WTC11 (cell line): ENCODE results near the gene RTN3. TPM values are rescaled to one million over a fixed set of nuclear protein-coding genes. Genes with fewer than 3 reads are reported as not detected.

Source experiments
- ATAC-seq: fragments of 200-7000 bp; cut with Tn5 transposase; 2 replicates; pipeline ENCODE4 v1.10.0; 2021; ENCODE audit warnings: mild to moderate bottlenecking, moderate library complexity
- CTCF ChIA-PET: fragments of 300-600 bp; sonication (Branson Sonifier 250); formaldehyde crosslinking; loops from one replicate; lab custom pipeline; 2021; ENCODE audit warnings: antibody characterized with exemption; lab: Charles Lee
- POLR2A ChIA-PET: fragments of 350-600 bp; sonication (Branson Sonifier 250); formaldehyde crosslinking; loops from one replicate; lab custom pipeline; 2021; ENCODE audit warnings: antibody characterized with exemption; lab: Charles Lee
- DNase-seq: peaks from one replicate; pipeline ENCODE4 v3.0.0; 2021; ENCODE audit warnings: low spot score
- H3K27ac Mint-ChIP-seq: 2 replicates; pipeline ENCODE4 v1.8.0; 2021; ENCODE audit warnings: mixed read lengths
- H3K27me3 Mint-ChIP-seq: 2 replicates; pipeline ENCODE4 v1.8.0; 2021; ENCODE audit warnings: low read depth, mild to moderate bottlenecking, moderate library complexity, mixed read lengths
- H3K36me3 Mint-ChIP-seq: 2 replicates; pipeline ENCODE4 v1.8.0; 2021; ENCODE audit warnings: mixed read lengths
- H3K4me1 Mint-ChIP-seq: 2 replicates; pipeline ENCODE4 v1.8.0; 2022; ENCODE audit warnings: mixed read lengths
- H3K4me3 Mint-ChIP-seq: 2 replicates; pipeline ENCODE4 v1.8.0; 2021; ENCODE audit warnings: mild to moderate bottlenecking, moderate library complexity, mixed read lengths
- H3K9me3 Mint-ChIP-seq: 2 replicates; pipeline ENCODE4 v1.8.0; 2021; ENCODE audit warnings: mixed read lengths
- ATF2 ChIP-seq: sonication (generic); formaldehyde crosslinking; IDR thresholded peaks from 2 replicates; pipeline ENCODE4 v1.8.1; 2022; ENCODE audit warnings: low read depth, missing genetic modification reagents, borderline replicate concordance
- CDX4 ChIP-seq: fragments of 250-450 bp; sonication (Bioruptor Pico); IDR thresholded peaks from 2 replicates; pipeline ENCODE4 v1.9.0; 2021; ENCODE audit warnings: moderate library complexity, mild to moderate bottlenecking, inconsistent platforms, borderline replicate concordance
- CREB1 ChIP-seq: sonication (generic); formaldehyde crosslinking; IDR thresholded peaks from 2 replicates; pipeline ENCODE4 v1.8.0; 2023; ENCODE audit warnings: mild to moderate bottlenecking, missing genetic modification reagents
- CREM ChIP-seq: sonication (generic); formaldehyde crosslinking; IDR thresholded peaks from 2 replicates; pipeline ENCODE4 v1.8.1; 2022; ENCODE audit warnings: mild to moderate bottlenecking, missing genetic modification reagents, moderate library complexity
- CTCF ChIP-seq: fragments of 200-600 bp; IDR thresholded peaks from 2 replicates; pipeline ENCODE4 v1.8.0; 2022; ENCODE audit warnings: antibody characterized with exemption
- E2F1 ChIP-seq: sonication (generic); formaldehyde crosslinking; IDR thresholded peaks from 2 replicates; pipeline ENCODE4 v1.8.0; 2022; ENCODE audit warnings: mild to moderate bottlenecking, missing genetic modification reagents
- E2F4 ChIP-seq: sonication (generic); formaldehyde crosslinking; IDR thresholded peaks from 2 replicates; pipeline ENCODE4 v1.8.1; 2022; ENCODE audit warnings: low read depth, mild to moderate bottlenecking, moderate library complexity, missing genetic modification reagents, borderline replicate concordance
- ESRRA ChIP-seq: sonication (generic); formaldehyde crosslinking; IDR thresholded peaks from 2 replicates; pipeline ENCODE4 v1.8.1; 2022; ENCODE audit warnings: mild to moderate bottlenecking, missing genetic modification reagents, borderline replicate concordance
- HMGXB4 ChIP-seq: sonication (generic); formaldehyde crosslinking; IDR thresholded peaks from 2 replicates; pipeline ENCODE4 v1.8.1; 2023; ENCODE audit warnings: mild to moderate bottlenecking, moderate library complexity, missing genetic modification reagents
- IRF2 ChIP-seq: sonication (generic); formaldehyde crosslinking; IDR thresholded peaks from 2 replicates; pipeline ENCODE4 v1.8.0; 2022; ENCODE audit warnings: low read depth, missing genetic modification reagents, borderline replicate concordance
- NFATC4 ChIP-seq: fragments of 250-450 bp; sonication (Bioruptor Pico); IDR thresholded peaks from 2 replicates; pipeline ENCODE4 v1.9.0; 2021; ENCODE audit warnings: mild to moderate bottlenecking
- NFYB ChIP-seq: sonication (generic); formaldehyde crosslinking; conservative IDR thresholded peaks from 2 replicates; pipeline ENCODE4 v1.8.0; 2022; ENCODE audit warnings: low read depth, missing genetic modification reagents
- OVOL2 ChIP-seq: fragments of 250-450 bp; sonication (Bioruptor Pico); IDR thresholded peaks from 2 replicates; pipeline ENCODE4 v1.9.0; 2021; ENCODE audit warnings: mild to moderate bottlenecking, borderline replicate concordance
- RELA ChIP-seq: sonication (generic); formaldehyde crosslinking; IDR thresholded peaks from 2 replicates; pipeline ENCODE4 v1.8.1; 2022; ENCODE audit warnings: missing genetic modification reagents, mild to moderate bottlenecking, borderline replicate concordance
- RORB ChIP-seq: fragments of 250-450 bp; sonication (Bioruptor Pico); IDR thresholded peaks from 2 replicates; pipeline ENCODE4 v1.9.0; 2021; ENCODE audit warnings: mild to moderate bottlenecking
- SMAD4 ChIP-seq: sonication (generic); formaldehyde crosslinking; IDR thresholded peaks from 2 replicates; pipeline ENCODE4 v1.8.0; 2022; ENCODE audit warnings: mild to moderate bottlenecking, missing genetic modification reagents
- SP1 ChIP-seq: sonication (generic); formaldehyde crosslinking; conservative IDR thresholded peaks from 2 replicates; pipeline ENCODE4 v1.8.1; 2022; ENCODE audit warnings: missing genetic modification reagents
- ZBTB21 ChIP-seq: sonication (generic); formaldehyde crosslinking; IDR thresholded peaks from 2 replicates; pipeline ENCODE4 v1.8.1; 2023; ENCODE audit warnings: mild to moderate bottlenecking, missing genetic modification reagents, borderline replicate concordance
- ZBTB43 ChIP-seq: sonication (generic); formaldehyde crosslinking; IDR thresholded peaks from 2 replicates; pipeline ENCODE4 v1.8.1; 2023; ENCODE audit warnings: mild to moderate bottlenecking, missing genetic modification reagents
- ZNF121 ChIP-seq: sonication (generic); formaldehyde crosslinking; IDR thresholded peaks from 2 replicates; pipeline ENCODE4 v1.8.0; 2023; ENCODE audit warnings: missing genetic modification reagents
- ZNF219 ChIP-seq: sonication (generic); formaldehyde crosslinking; IDR thresholded peaks from 2 replicates; pipeline ENCODE4 v1.8.0; 2023; ENCODE audit warnings: missing genetic modification reagents, mild to moderate bottlenecking, borderline replicate concordance
- ZNF396 ChIP-seq: fragments of 250-450 bp; sonication (Bioruptor Pico); IDR thresholded peaks from 2 replicates; pipeline ENCODE4 v1.8.0; 2021; ENCODE audit warnings: mild to moderate bottlenecking, moderate library complexity, borderline replicate concordance
- ZSCAN18 ChIP-seq: fragments of 250-450 bp; sonication (Bioruptor Pico); IDR thresholded peaks from 2 replicates; pipeline ENCODE4 v2.1.2; 2022; ENCODE audit warnings: mild to moderate bottlenecking, moderate library complexity
- total RNA-seq: library from RNA; stranded (reverse); gene quantifications from 3 replicates; pipeline ENCODE4 v1.2.3, GENCODE V29; 2021

The RTN3 gene
- total RNA-seq, 1 experiment from 2014 or later, result 159 TPM

GRCh38 chr11:63705526-63705925 lies 24.2 kb downstream of the RTN3 start:
- no peak for DNase-seq
- no peak for ATAC-seq
- Mint-ChIP-seq H3K4me3 (no peak overlapping the region), H3K27me3 (no peaks in the 10 kb centered on the region), H3K27ac (peak overlapping the region; percentile 73), H3K4me1 (peaks cover 12% of the 10 kb centered on the region), H3K36me3 (peaks cover 9% of the 10 kb centered on the region), H3K9me3 (peaks cover 6% of the 10 kb centered on the region)
- ChIA-PET CTCF (no interaction called here), POLR2A (no interaction called here)
- no peak for TF ChIP-seq RELA (CRISPR knock-in tag)
- TF ChIP-seq ZBTB21 (CRISPR knock-in tag), result no peak
- TF ChIP-seq IRF2 (CRISPR knock-in tag), result no peak
- TF ChIP-seq CDX4 (CRISPR knock-in tag), result no peak
- TF ChIP-seq ZSCAN18, result no peak
- TF ChIP-seq ZNF121 (CRISPR knock-in tag), result no peak
- no peak for TF ChIP-seq ZNF219
- TF ChIP-seq SP1, result no peak
- no peak for TF ChIP-seq NFYB (CRISPR knock-in tag)
- no peak for TF ChIP-seq ZBTB43
- no peak for TF ChIP-seq ESRRA (CRISPR knock-in tag)
- no peak for TF ChIP-seq CREM
- TF ChIP-seq E2F4 (CRISPR knock-in tag), result no peak
- TF ChIP-seq CTCF, result no peak
- no peak for TF ChIP-seq CREB1 (CRISPR knock-in tag)
- no peak for TF ChIP-seq ZNF396 (CRISPR knock-in tag)
- TF ChIP-seq SMAD4 (CRISPR knock-in tag), result no peak
- TF ChIP-seq OVOL2, result no peak

- H3K4me1 Mint-ChIP-seq, result peaks cover 15% of the 10 kb centered on the region
- ChIA-PET POLR2A (interaction anchor here (1.0 kb wide), 1 partner anchor 26 kb away, joined by 3 read pairs; no protein-coding TSS in a partner anchor), CTCF (interaction anchor here (0.5 to 0.8 kb wide), 2 partner anchors 736 to 803 kb away, joined by 4 to 5 read pairs; no protein-coding TSS in a partner anchor)
- H3K4me3 Mint-ChIP-seq, result no peak overlapping the region
- H3K9me3 Mint-ChIP-seq, result no peaks in the 10 kb centered on the region
- ATAC-seq, result no peak
- no peak overlapping the region; the same call in 1 of the 2 replicates for H3K27ac Mint-ChIP-seq
- no peak for DNase-seq
- H3K27me3 Mint-ChIP-seq, result no peaks in the 10 kb centered on the region
- H3K36me3 Mint-ChIP-seq, result no peaks in the 10 kb centered on the region
- TF ChIP-seq RORB (CRISPR knock-in tag), result no peak
- no peak for TF ChIP-seq HMGXB4
- TF ChIP-seq SMAD4 (CRISPR knock-in tag), result no peak
- TF ChIP-seq ATF2, result no peak
- TF ChIP-seq NFATC4, result no peak
- TF ChIP-seq E2F1 (CRISPR knock-in tag), result no peak
Observed at GRCh38 chr11:63708764-63709163, 27.5 kb downstream of the RTN3 start.
